Breast epithelium (tissue), 4 donors: ENCODE results near the gene DCANP1. TPM values are rescaled to one million over a fixed set of nuclear protein-coding genes. Genes with fewer than 3 reads are reported as not detected.

ENCODE experiments used
- DNase-seq, 2 donors: peaks; one replicate each; pipeline ENCODE4 v3.0.0-alpha.2; 2019; ENCODE audit warnings: low spot score in 2 of 2
- H3K27ac ChIP-seq, 2 donors: fragments of 200-600 bp; sonication (generic) in 1 of 2; one replicate each; pipeline ENCODE4 v1.5.1; 2016 to 2019; ENCODE audit warnings: mild to moderate bottlenecking in 1 of 2
- H3K27me3 ChIP-seq, 2 donors: fragments of 200-600 bp; sonication (generic) in 1 of 2; one replicate each; pipeline versions ENCODE4 v1.5.1 to v1.6.0; 2017 to 2019; ENCODE audit warnings: control low read depth in 1 of 2, mild to moderate bottlenecking in 1 of 2
- H3K36me3 ChIP-seq: fragments of 200-600 bp; one replicate; pipeline ENCODE4 v1.5.1; 2019
- H3K4me1 ChIP-seq, 2 donors: fragments of 200-600 bp; sonication (generic); one replicate each; pipeline ENCODE4 v1.5.1; 2016 to 2019; ENCODE audit warnings: control low read depth in 1 of 2
- H3K4me3 ChIP-seq, 3 donors: fragments of 200-600 bp; sonication (generic); 1 replicate in 2 of 3; 2 replicates in 1 of 3; pipeline ENCODE4 v1.5.1; 2016 to 2019; ENCODE audit warnings: mild to moderate bottlenecking in 3 of 3, moderate library complexity in 2 of 3
- H3K9me3 ChIP-seq, 2 donors: fragments of 200-600 bp; sonication (generic) in 1 of 2; one replicate each; pipeline ENCODE4 v1.5.1; 2016 to 2019; ENCODE audit warnings: control low read depth in 1 of 2
- POLR2A ChIP-seq: fragments of 450-650 bp; IDR thresholded peaks from one replicate; pipeline ENCODE4 v1.6.1; 2016; ENCODE audit warnings: antibody characterized with exemption, mild to moderate bottlenecking, moderate library complexity
- POLR2AphosphoS5 ChIP-seq, 3 donors: sonication (generic); formaldehyde crosslinking; IDR thresholded peaks; one replicate each; pipeline ENCODE4 v1.6.1; 2017; ENCODE audit warnings: antibody characterized with exemption in 3 of 3
- intact Hi-C: fragments of 100-400 bp; cut with DNase I; formaldehyde crosslinking; loops from one replicate; pipeline ENCODE4 v1.15.1; 2023; ENCODE audit warnings: low total_unique reads
- total RNA-seq, 3 donors: library from RNA; depleted of rRNA; stranded (reverse); fragments of >200 nt; gene quantifications; one replicate each; pipeline ENCODE4 v1.1.0, GENCODE V29; 2016
- TF ChIP-seq, protein P1 (sequence below), 3 donors: fragments of 450-650 bp; IDR thresholded peaks; one replicate each; pipeline ENCODE4 v1.5.1; 2016 to 2017; ENCODE audit warnings: antibody characterized with exemption in 3 of 3, mild to moderate bottlenecking in 3 of 3, moderate library complexity in 3 of 3

The DCANP1 gene
- total RNA-seq, 3 donors from 2014 or later: not detected

DNA sequence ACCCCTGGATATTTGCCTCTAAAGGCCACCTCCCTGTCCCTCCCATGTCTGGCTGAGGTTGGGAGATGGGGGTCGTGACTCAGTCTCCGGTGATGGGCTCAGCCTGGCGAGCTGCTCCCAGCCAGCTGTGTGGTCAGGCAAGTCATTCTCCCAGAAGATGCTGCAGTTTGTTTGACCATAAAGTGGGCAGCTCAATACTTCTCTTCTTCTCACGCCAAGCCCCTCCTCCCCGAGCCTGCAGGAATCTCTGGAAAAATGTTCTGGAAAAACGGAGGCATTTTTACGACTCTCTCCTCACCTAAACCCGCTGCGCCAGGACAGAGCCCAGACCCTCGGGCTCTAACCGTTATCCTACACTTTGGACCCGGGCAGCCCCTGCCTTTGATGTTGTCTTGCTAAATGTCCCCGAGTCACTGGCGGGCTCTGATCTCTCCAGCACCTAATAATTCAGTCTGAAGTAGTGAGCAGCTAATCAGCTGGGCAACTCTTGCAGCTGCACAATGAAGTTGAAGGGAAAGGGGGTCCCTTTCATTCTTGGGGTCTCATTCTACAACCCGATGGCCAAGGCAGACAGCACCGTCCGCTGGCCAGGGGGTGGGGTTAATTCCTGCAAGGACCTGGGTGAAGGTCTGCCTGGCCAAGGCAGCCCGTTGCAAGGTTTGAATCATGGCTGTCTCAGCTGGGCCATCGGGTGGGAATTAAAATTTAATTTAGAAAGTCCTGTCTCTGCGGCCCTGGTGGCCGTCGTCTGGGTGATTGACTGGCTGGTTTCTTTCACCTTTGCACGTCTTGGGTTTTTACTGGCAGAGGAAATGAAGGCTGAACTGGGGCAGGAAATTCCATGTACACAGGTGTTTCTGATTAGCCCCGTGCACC is 12.3 kb downstream of the DCANP1 start:
- Histone ChIP-seq H3K4me1 (no peaks in the 10 kb centered on the region), H3K9me3 (no peaks in the 10 kb centered on the region), H3K4me3 (no peak overlapping the region), H3K36me3 (no peaks in the 10 kb centered on the region), H3K27ac (no peak overlapping the region), H3K27me3 (peaks cover 0 to 7% of the 10 kb centered on the region in 2 donors)
- TF ChIP-seq POLR2A: no peak
- TF ChIP-seq, protein P1, sequence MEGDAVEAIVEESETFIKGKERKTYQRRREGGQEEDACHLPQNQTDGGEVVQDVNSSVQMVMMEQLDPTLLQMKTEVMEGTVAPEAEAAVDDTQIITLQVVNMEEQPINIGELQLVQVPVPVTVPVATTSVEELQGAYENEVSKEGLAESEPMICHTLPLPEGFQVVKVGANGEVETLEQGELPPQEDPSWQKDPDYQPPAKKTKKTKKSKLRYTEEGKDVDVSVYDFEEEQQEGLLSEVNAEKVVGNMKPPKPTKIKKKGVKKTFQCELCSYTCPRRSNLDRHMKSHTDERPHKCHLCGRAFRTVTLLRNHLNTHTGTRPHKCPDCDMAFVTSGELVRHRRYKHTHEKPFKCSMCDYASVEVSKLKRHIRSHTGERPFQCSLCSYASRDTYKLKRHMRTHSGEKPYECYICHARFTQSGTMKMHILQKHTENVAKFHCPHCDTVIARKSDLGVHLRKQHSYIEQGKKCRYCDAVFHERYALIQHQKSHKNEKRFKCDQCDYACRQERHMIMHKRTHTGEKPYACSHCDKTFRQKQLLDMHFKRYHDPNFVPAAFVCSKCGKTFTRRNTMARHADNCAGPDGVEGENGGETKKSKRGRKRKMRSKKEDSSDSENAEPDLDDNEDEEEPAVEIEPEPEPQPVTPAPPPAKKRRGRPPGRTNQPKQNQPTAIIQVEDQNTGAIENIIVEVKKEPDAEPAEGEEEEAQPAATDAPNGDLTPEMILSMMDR (IDR thresholded peaks at IDR 0.05): no peak
- no peak for TF ChIP-seq POLR2AphosphoS5 (IDR thresholded peaks at IDR 0.05)
- intact Hi-C loops: loop anchor here (5.0 kb wide), 1 partner anchor 1017 kb away; no protein-coding TSS in a partner anchor
- no peak for DNase-seq

DNA sequence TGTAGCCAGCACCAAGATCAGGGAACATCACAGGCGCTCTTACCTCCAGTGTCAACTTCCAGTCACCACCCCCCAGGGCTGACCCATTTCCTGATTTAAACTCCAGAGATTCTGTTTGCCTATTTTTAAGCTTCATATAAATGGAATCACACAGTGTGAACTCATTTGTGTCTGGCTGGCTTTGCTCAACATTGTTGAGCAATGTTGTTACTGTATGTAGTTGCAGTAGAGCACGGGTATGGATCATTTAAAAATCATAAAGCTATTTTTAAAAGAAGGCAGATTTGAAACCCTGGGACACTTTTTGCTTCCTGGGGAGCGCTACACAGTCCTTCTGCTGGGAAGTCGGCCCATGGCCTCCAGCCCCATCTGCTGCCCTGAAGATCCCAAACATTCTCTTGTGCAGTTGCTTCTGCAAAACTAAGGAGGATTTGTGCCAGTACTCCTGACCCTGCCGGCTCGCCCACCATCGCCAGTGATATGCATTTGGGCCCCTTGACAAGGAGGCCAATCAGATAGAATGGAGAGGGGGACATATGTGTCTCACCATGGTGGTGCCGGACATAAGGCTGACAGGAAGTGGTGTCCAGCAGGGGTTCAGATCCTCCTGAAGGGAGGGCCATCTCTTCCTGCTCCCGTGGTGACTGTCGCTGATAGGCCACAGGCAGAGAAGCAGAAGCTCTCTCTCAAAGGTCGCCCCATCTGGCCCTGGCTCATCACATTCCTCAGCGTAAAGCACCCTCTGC is 13.3 kb downstream of the DCANP1 start:
- Histone ChIP-seq H3K27me3 (peaks cover 0 to 7% of the 10 kb centered on the region in 2 donors), H3K4me1 (no peaks in the 10 kb centered on the region), H3K4me3 (no peak overlapping the region), H3K27ac (no peak overlapping the region), H3K36me3 (no peaks in the 10 kb centered on the region), H3K9me3 (peaks cover under 1% of the 10 kb centered on the region in 2 donors)
- DNase-seq: no peak
- intact Hi-C loops: no loop called here
- TF ChIP-seq, protein P1 (IDR thresholded peaks at IDR 0.05): no peak
- TF ChIP-seq POLR2A: no peak
- TF ChIP-seq POLR2AphosphoS5 (IDR thresholded peaks at IDR 0.05): no peak

DNA sequence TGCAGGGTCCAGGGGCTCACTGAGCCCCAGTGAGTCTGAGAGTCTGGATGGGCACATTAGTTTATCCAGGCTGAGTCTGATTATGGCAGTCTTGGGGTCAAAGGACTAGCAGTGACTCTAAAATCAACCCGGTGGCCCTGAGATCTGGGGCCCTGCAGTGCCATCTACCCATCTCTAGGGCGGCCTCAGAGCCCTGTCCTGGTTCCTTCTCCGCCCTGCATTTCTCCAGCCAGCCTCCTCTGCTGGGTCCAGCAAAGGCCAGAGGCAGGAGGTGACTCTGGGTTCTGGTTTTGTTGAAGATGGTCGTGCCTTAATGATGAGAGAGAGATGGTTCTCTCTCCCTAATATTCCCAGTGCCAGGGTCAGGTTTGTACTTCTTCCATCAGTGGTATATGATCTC is 15.0 kb downstream of the DCANP1 start:
- Histone ChIP-seq H3K4me1 (no peaks in the 10 kb centered on the region), H3K9me3 (peaks cover 4 to 6% of the 10 kb centered on the region in 2 donors), H3K36me3 (no peaks in the 10 kb centered on the region), H3K4me3 (no peak overlapping the region), H3K27me3 (peaks cover 0 to 7% of the 10 kb centered on the region in 2 donors), H3K27ac (no peak overlapping the region)
- intact Hi-C loops: no loop called here
- DNase-seq: no peak
- TF ChIP-seq POLR2AphosphoS5 (IDR thresholded peaks at IDR 0.05) (no peak), POLR2A (no peak)
- TF ChIP-seq, protein P1 (IDR thresholded peaks at IDR 0.05): no peak

DNA sequence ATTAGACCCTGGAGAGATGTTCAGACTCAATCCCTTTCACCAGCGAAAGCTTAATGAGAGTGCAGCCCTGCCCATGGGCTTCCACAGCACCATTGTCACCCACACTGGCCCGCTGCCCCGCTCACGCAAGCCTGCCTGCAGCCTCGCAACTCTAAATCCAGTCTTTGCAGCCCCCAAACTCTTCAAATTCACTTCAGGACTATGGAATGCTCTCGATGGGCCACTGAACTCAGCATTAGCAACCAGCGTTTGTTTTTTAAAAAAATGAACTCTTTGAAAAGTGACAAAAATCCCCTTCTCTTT is 17.1 kb downstream of the DCANP1 start:
- peaks cover 4 to 6% of the 10 kb centered on the region in 2 donors for H3K9me3 ChIP-seq
- DNase-seq: no peak
- peak overlapping the region in 1 of 3 donors; percentile 13 for H3K4me3 ChIP-seq
- no peaks in the 10 kb centered on the region for H3K4me1 ChIP-seq
- H3K27me3 ChIP-seq: peaks cover 0 to 5% of the 10 kb centered on the region in 2 donors
- intact Hi-C loops: no loop called here
- TF ChIP-seq POLR2A: no peak
- TF ChIP-seq POLR2AphosphoS5 (IDR thresholded peaks at IDR 0.05): no peak
- TF ChIP-seq, protein P1 (IDR thresholded peaks at IDR 0.05): no peak
- H3K27ac ChIP-seq: no peak overlapping the region
- H3K36me3 ChIP-seq: no peaks in the 10 kb centered on the region
